ENCODE results near the gene ICOSLG. TPM values are rescaled to one million over a fixed set of nuclear protein-coding genes. Genes with fewer than 3 reads are reported as not detected.

Gene ICOSLG
- total and polyA plus RNA-seq, 2 of the 13 experiments (the other 11 are each of a cell fraction or from before 2014, with no cell fraction given), result 0.51 to 1.3 TPM

- Histone ChIP-seq H4K20me1 (ENCODE audit: insufficient read depth, low read length) (no peaks in the 10 kb centered on the region), H3K9ac (ENCODE audit: insufficient read depth, low read depth, low read length) (no peak within 1 kb of the TSS), H2AFZ (ENCODE audit: low read length) (no peak within 1 kb of the TSS), H3K9me3 (ENCODE audit: low read length) (no peaks in the 10 kb centered on the region), H3K4me3 (replicated peaks in 1 of 3; ENCODE audit: insufficient read depth in 1 of 3, low read depth in 2 of 3, low read length in 3 of 3) (no peak within 1 kb of the TSS), H3K36me3 (replicated peaks in 1 of 2; ENCODE audit: control insufficient read depth in 1 of 2, insufficient read depth in 2 of 2, low read length in 2 of 2) (no peaks in the 10 kb centered on the region), H3K4me1 (ENCODE audit: insufficient read depth, low read length) (peaks cover 29% of the 10 kb centered on the region), H3K4me2 (ENCODE audit: low read depth, low read length) (no peak within 1 kb of the TSS), H3K79me2 (ENCODE audit: insufficient read depth, low read length) (no peaks in the 10 kb centered on the region), H3K27me3 (ENCODE audit: control insufficient read depth in 1 of 2, insufficient read depth in 2 of 2, low read length in 2 of 2) (peaks cover 1 to 13% of the 10 kb centered on the region in 2 experiments; a peak in 2 of 5 replicates), H3K27ac (ENCODE audit: extremely low read length, insufficient read depth, low read length) (no peak within 1 kb of the TSS)
- CTCF ChIA-PET (ENCODE audit: low intra/inter-chr PET ratio, low total read pairs), result no interaction called here
- no peak for DNase-seq (ENCODE audit: low spot score)
- intact Hi-C loops (cut with micrococcal nuclease; ENCODE audit: unreplicated experiment) (no loop called here), in situ Hi-C loops (cut with HindIII; ENCODE audit: extremely low pct_ligation_motif_present, low pct_unique_long_range_greater_than_20kb) (no loop called here)
- POLR2A ChIA-PET, result no interaction called here
- no TSS peak for BruUV-seq (replicated peaks)
- TF ChIP-seq RNF2 (conservative IDR thresholded peaks at IDR 0.05; ENCODE audit: low read depth) (no peak), MTA1 (CRISPR knock-in tag; IDR thresholded peaks at IDR 0.05; ENCODE audit: borderline replicate concordance) (no peak), TBX3 (IDR thresholded peaks at IDR 0.05; ENCODE audit: borderline replicate concordance) (no peak), SOX5 (CRISPR knock-in tag; IDR thresholded peaks at IDR 0.05; ENCODE audit: borderline replicate concordance) (no peak), ZNF784 (CRISPR knock-in tag; IDR thresholded peaks at IDR 0.05; ENCODE audit: borderline replicate concordance) (no peak), SRF (IDR thresholded peaks at IDR 0.05; ENCODE audit: low read depth, low read length) (no peak), REXO4 (CRISPR knock-in tag; IDR thresholded peaks at IDR 0.05; ENCODE audit: borderline replicate concordance) (no peak), ADNP (CRISPR knock-in tag; IDR thresholded peaks at IDR 0.05) (no peak), HNF4A (CRISPR knock-in tag; IDR thresholded peaks at IDR 0.05) (0 out of 2 replicates have a peak, but pooled peaks have one; percentile 9), SOX6 (IDR thresholded peaks at IDR 0.05) (no peak), SOX6 (CRISPR knock-in tag; IDR thresholded peaks at IDR 0.05) (no peak), ZC3H13 (CRISPR knock-in tag; IDR thresholded peaks at IDR 0.05) (no peak), ZNF292 (CRISPR knock-in tag; IDR thresholded peaks at IDR 0.05; ENCODE audit: borderline replicate concordance, low read depth) (no peak), TFAP4 (IDR thresholded peaks at IDR 0.05; ENCODE audit: borderline replicate concordance, low read depth) (0 out of 2 replicates have a peak, but pooled peaks have one; percentile 12)
- ATAC-seq, result peak; percentile 20; the same call in 2 of the 3 replicates
- 16% methylated on average over 18 of the region's 19 CpGs for WGBS (ENCODE audit: low lambda C conversion rate)
- no peak for FAIRE-seq
These were observed 21.0 kb upstream of the ICOSLG start, which contains the start of gene DNMT3L for GRCh38 chr21:44261675-44262295. DNMT3L (minus strand) TSS chr21:44261897; CDS start chr21:44261259, 638 bp downstream.
